SK-N-SH (cell line): ENCODE results near the gene ARPC4. TPM values are rescaled to one million over a fixed set of nuclear protein-coding genes. Genes with fewer than 3 reads are reported as not detected.

Experiments
- CTCF ChIA-PET: fragments of 300-600, 350-600 bp; formaldehyde crosslinking; extraction: SDS; loops from one replicate; lab custom pipeline; 2021; lab: Yijun Ruan, JAX
- POLR2A ChIA-PET: fragments of 350-600 bp; sonication (Branson Sonifier 250); formaldehyde crosslinking; extraction: SDS; loops from one replicate; lab custom pipeline; 2020; ENCODE audit warnings: antibody characterized with exemption, inconsistent platforms; lab: Yijun Ruan, JAX
- DNase-seq: peaks from one replicate; pipeline ENCODE4 v3.0.0; 2012
- H2AFZ ChIP-seq: fragments of 200-600 bp; sonication (generic); 2 replicates; pipeline ENCODE4 v1.8.1; 2016; ENCODE audit warnings: antibody characterized with exemption, mild to moderate bottlenecking, low read depth
- H3F3A ChIP-seq: fragments of 200-600 bp; sonication (generic); replicated peaks from 2 replicates; pipeline ENCODE3; 2016; ENCODE audit warnings: antibody characterized with exemption, mild to moderate bottlenecking; ENCODE audit not compliant: insufficient read depth
- H3K27ac ChIP-seq, 2 experiments: fragments of 200-500 bp in 1 of 2; fragments of 200-600 bp in 1 of 2; sonication (Bioruptor generic) in 1 of 2; sonication (generic), shearing (Covaris generic) in 1 of 2; 2 replicates each; pipeline versions ENCODE4 v1.5.1 to v1.6.1; 2014 to 2016; ENCODE audit warnings: low read depth in 2 of 2, inconsistent platforms in 1 of 2, low read length in 1 of 2, mild to moderate bottlenecking in 1 of 2, mixed read lengths in 1 of 2
- H3K27me3 ChIP-seq: fragments of 200-600 bp; sonication (generic), shearing (Covaris generic); 2 replicates; pipeline ENCODE4 v1.6.1; 2016; ENCODE audit warnings: mixed run types; ENCODE audit not compliant: insufficient read depth
- H3K36me3 ChIP-seq, 2 experiments: fragments of 200-500 bp in 1 of 2; fragments of 200-600 bp in 1 of 2; sonication (Bioruptor generic) in 1 of 2; sonication (generic) in 1 of 2; replicated peaks in 1 of 2; 2 replicates each; pipeline versions ENCODE3 to v1.5.1; 2014 to 2016; ENCODE audit warnings: low read length in 1 of 2, mild to moderate bottlenecking in 1 of 2; ENCODE audit not compliant: insufficient read depth in 2 of 2, control insufficient read depth in 1 of 2
- H3K4me1 ChIP-seq, 2 experiments: fragments of 200-500 bp in 1 of 2; fragments of 200-600 bp in 1 of 2; sonication (Bioruptor generic) in 1 of 2; sonication (generic), shearing (Covaris generic) in 1 of 2; 2 replicates each; pipeline versions ENCODE4 v1.5.1 to v1.6.1; 2014 to 2016; ENCODE audit warnings: low read depth in 1 of 2, low read length in 1 of 2, mixed run types in 1 of 2; ENCODE audit not compliant: insufficient read depth in 2 of 2, control insufficient read depth in 1 of 2
- H3K4me2 ChIP-seq: fragments of 200-600 bp; sonication (generic), shearing (Covaris generic); 2 replicates; pipeline ENCODE4 v1.6.1; 2017; ENCODE audit warnings: mixed run types
- H3K4me3 ChIP-seq, 2 experiments: fragments of 200-500 bp in 1 of 2; fragments of 200-600 bp in 1 of 2; sonication (Bioruptor generic) in 1 of 2; sonication (generic), shearing (Covaris generic) in 1 of 2; 2 replicates each; pipeline versions ENCODE4 v1.5.1 to v1.8.1; 2014 to 2016; ENCODE audit warnings: low read depth in 2 of 2, inconsistent platforms in 1 of 2, low read length in 1 of 2, mild to moderate bottlenecking in 1 of 2, mixed read lengths in 1 of 2, moderate library complexity in 1 of 2
- H3K79me2 ChIP-seq: fragments of 200-600 bp; sonication (generic); 2 replicates; pipeline ENCODE4 v1.8.1; 2017; ENCODE audit warnings: mild to moderate bottlenecking; ENCODE audit not compliant: insufficient read depth
- H3K9ac ChIP-seq: fragments of 200-600 bp; sonication (generic); 2 replicates; pipeline ENCODE4 v1.6.1; 2017; ENCODE audit warnings: mixed run types
- H3K9me2 ChIP-seq: fragments of 200-600 bp; sonication (generic); 2 replicates; pipeline ENCODE4 v1.6.1; 2017; ENCODE audit warnings: mixed run types
- H3K9me3 ChIP-seq: fragments of 200-600 bp; sonication (generic); 2 replicates; pipeline ENCODE4 v1.6.1; 2017; ENCODE audit warnings: mixed run types, mild to moderate bottlenecking, moderate library complexity
- H4K20me1 ChIP-seq: fragments of 200-600 bp; sonication (generic); 2 replicates; pipeline ENCODE4 v1.6.1; 2017; ENCODE audit warnings: mild to moderate bottlenecking, mixed run types; ENCODE audit not compliant: insufficient read depth
- CHD2 ChIP-seq: fragments of 150-350 bp; IDR thresholded peaks from 2 replicates; pipeline ENCODE4 v1.6.1; 2018; ENCODE audit warnings: low read length; ENCODE audit not compliant: partially characterized antibody
- CTCF ChIP-seq: fragments of 200-600 bp; sonication (generic); IDR thresholded peaks from 2 replicates; pipeline ENCODE4 v1.6.1; 2017; ENCODE audit warnings: antibody characterized with exemption, mild to moderate bottlenecking, moderate library complexity
- ELF1 ChIP-seq: IDR thresholded peaks from 2 replicates; pipeline ENCODE4 v1.4.0; 2012
- EP300 ChIP-seq, 2 experiments: IDR thresholded peaks; 2 replicates each; pipeline versions ENCODE4 v1.4.0 to v1.6.1; 2012; ENCODE audit warnings: borderline replicate concordance in 1 of 2, low read depth in 1 of 2, low read length in 1 of 2
- FOSL2 ChIP-seq: IDR thresholded peaks from 2 replicates; pipeline ENCODE4 v1.4.0; 2012; ENCODE audit warnings: low read depth, mild to moderate bottlenecking, moderate library complexity, borderline replicate concordance
- FOXJ3 ChIP-seq: sonication (generic); formaldehyde crosslinking; IDR thresholded peaks from 2 replicates; pipeline ENCODE4 v1.5.1; 2020; ENCODE audit warnings: mild to moderate bottlenecking, missing genetic modification reagents
- GABPA ChIP-seq: IDR thresholded peaks from 2 replicates; pipeline ENCODE4 v1.4.0; 2012; ENCODE audit warnings: low read depth, mild to moderate bottlenecking
- GATA2 ChIP-seq: sonication (generic); formaldehyde crosslinking; IDR thresholded peaks from 2 replicates; pipeline ENCODE4 v1.5.0; 2020; ENCODE audit warnings: mild to moderate bottlenecking, missing genetic modification reagents
- IRF3 ChIP-seq: fragments of 150-350 bp; IDR thresholded peaks from 2 replicates; pipeline ENCODE4 v1.6.1; 2016; ENCODE audit warnings: mild to moderate bottlenecking, low read depth, low read length
- MAX ChIP-seq: IDR thresholded peaks from 2 replicates; pipeline ENCODE4 v1.4.0; 2012; ENCODE audit warnings: low read depth
- MEF2A ChIP-seq: IDR thresholded peaks from 2 replicates; pipeline ENCODE4 v1.4.0; 2012; ENCODE audit warnings: low read depth, borderline replicate concordance
- MXI1 ChIP-seq: IDR thresholded peaks from 2 replicates; pipeline ENCODE4 v1.6.1; 2012; ENCODE audit warnings: mild to moderate bottlenecking, low read depth, low read length, improper control_type of control experiment
- NFIC ChIP-seq: IDR thresholded peaks from 2 replicates; pipeline ENCODE4 v1.4.0; 2012; ENCODE audit warnings: borderline replicate concordance
- NRF1 ChIP-seq: IDR thresholded peaks from 2 replicates; pipeline ENCODE4 v1.6.1; 2012; ENCODE audit warnings: low read depth, mild to moderate bottlenecking, low read length
- POLR2AphosphoS5 ChIP-seq: IDR thresholded peaks from 2 replicates; pipeline ENCODE4 v1.6.1; 2012; ENCODE audit warnings: low read depth, low read length
- RCOR1 ChIP-seq: fragments of 150-350 bp; IDR thresholded peaks from 2 replicates; pipeline ENCODE4 v1.6.1; 2017; ENCODE audit warnings: antibody characterized with exemption, low read length
- RFX5 ChIP-seq: IDR thresholded peaks from 2 replicates; pipeline ENCODE4 v1.6.1; 2012; ENCODE audit warnings: mild to moderate bottlenecking, improper control_type of control experiment, low read length
- SMC3 ChIP-seq: IDR thresholded peaks from 2 replicates; pipeline ENCODE4 v1.6.1; 2012; ENCODE audit warnings: low read depth, low read length, improper control_type of control experiment
- TAF1 ChIP-seq: IDR thresholded peaks from 2 replicates; pipeline ENCODE4 v1.6.1; 2012; ENCODE audit warnings: low read depth, mild to moderate bottlenecking, low read length, moderate library complexity, borderline replicate concordance
- TEAD4 ChIP-seq: IDR thresholded peaks from 2 replicates; pipeline ENCODE4 v1.4.0; 2012; ENCODE audit warnings: mild to moderate bottlenecking, borderline replicate concordance; ENCODE audit not compliant: insufficient read depth
- YY1 ChIP-seq: IDR thresholded peaks from 2 replicates; pipeline ENCODE4 v1.4.0; 2012; ENCODE audit warnings: low read depth, mild to moderate bottlenecking
- ZBTB33 ChIP-seq: IDR thresholded peaks from 2 replicates; pipeline ENCODE4 v1.4.0; 2012; ENCODE audit warnings: low read depth, borderline replicate concordance
- WGBS: methylation state at CpG from one replicate; pipeline ENCODE4 v1.1.6; 2017; ENCODE audit warnings: low lambda C conversion rate; 5-methylcytosine and 5-hydroxymethylcytosine counted together
- polyA plus RNA-seq, 3 experiments: library from polyadenylated mRNA; depleted of rRNA; stranded (reverse); fragments of >200 nt; gene quantifications; 2 replicates each; pipeline ENCODE4 v1.2.3, GENCODE V29; 2012

ARPC4 gene
- polyA plus RNA-seq, 1 of the 3 experiments (the other 2 are of a cell fraction) = 233 TPM

- POLR2A ChIA-PET = interaction anchor here (1.1 to 3.3 kb wide), 5 partner anchors 12 to 354 kb away, joined by 3 to 22 read pairs (median 4); partner anchors contain the start of genes BRPF1 and CAMK1
- peak overlapping the region; percentile 97 for H3K4me2 ChIP-seq
- H3K27me3 ChIP-seq = no peaks in the 10 kb centered on the region
- H3F3A ChIP-seq = peaks cover 28% of the 10 kb centered on the region
- H3K9ac ChIP-seq = peak overlapping the region; percentile 74
- H3K79me2 ChIP-seq = peaks cover 31% of the 10 kb centered on the region
- peak overlapping the region; percentile 79 to 99 for H3K4me3 ChIP-seq
- peak overlapping the region; percentile 85; the same call in 1 of the 2 replicates for H2AFZ ChIP-seq
- peaks cover 17 to 20% of the 10 kb centered on the region in 2 experiments for H3K4me1 ChIP-seq
- H3K36me3 ChIP-seq = peaks cover 33 to 39% of the 10 kb centered on the region in 2 experiments
- peak overlapping the region; percentile 93 to 99 for H3K27ac ChIP-seq
- no peaks in the 10 kb centered on the region for H4K20me1 ChIP-seq
- no peaks in the 10 kb centered on the region for H3K9me3 ChIP-seq
- DNase-seq = no peak
- TF ChIP-seq MAX = no peak
- no peak for TF ChIP-seq FOXJ3
- no peak for TF ChIP-seq NFIC
- no peak for TF ChIP-seq IRF3
- TF ChIP-seq POLR2AphosphoS5 = no peak
- no peak for TF ChIP-seq RFX5
- no peak for TF ChIP-seq CHD2
- no peak for TF ChIP-seq MEF2A
- TF ChIP-seq GABPA = no peak
- no peaks in the 10 kb centered on the region for H3K9me2 ChIP-seq
- 24% methylated on average over 15 of the region's 17 CpGs for WGBS
- CTCF ChIA-PET = interaction anchor here (0.9 kb wide), 1 partner anchor 195 kb away, joined by 4 read pairs; no protein-coding TSS in a partner anchor
These were observed 42.1 kb upstream of the ARPC4 start for GRCh38 chr3:9750556-9751411.

GRCh38 chr3:9754678-9755077 lies 38.2 kb upstream of the ARPC4 start:
- Histone ChIP-seq H3K9ac (no peak overlapping the region), H4K20me1 (no peaks in the 10 kb centered on the region), H3F3A (no peaks in the 10 kb centered on the region), H3K4me2 (no peak overlapping the region), H3K27ac (no peak overlapping the region), H3K4me1 (peaks cover 0 to 12% of the 10 kb centered on the region in 2 experiments; a peak in 1 of 4 replicates), H3K79me2 (peaks cover 23% of the 10 kb centered on the region), H3K27me3 (no peaks in the 10 kb centered on the region), H3K9me3 (no peaks in the 10 kb centered on the region), H3K9me2 (no peaks in the 10 kb centered on the region), H3K4me3 (no peak overlapping the region), H2AFZ (no peak overlapping the region), H3K36me3 (peaks cover 29 to 34% of the 10 kb centered on the region in 2 experiments)
- CTCF ChIA-PET = no interaction called here
- WGBS = 88% methylated on average over 4 of the region's 8 CpGs
- POLR2A ChIA-PET = no interaction called here
- no peak for DNase-seq
- TF ChIP-seq TAF1 = no peak
- no peak for TF ChIP-seq SMC3
- TF ChIP-seq TEAD4 = no peak
- TF ChIP-seq GATA2 (CRISPR knock-in tag) = no peak
- TF ChIP-seq EP300 (IDR thresholded peaks at IDR 0.05; ENCODE audit: borderline replicate concordance in 1 of 2, low read depth in 1 of 2, low read length in 1 of 2) = no peak
- TF ChIP-seq POLR2AphosphoS5 = no peak
- TF ChIP-seq GABPA = no peak
- no peak for TF ChIP-seq RCOR1
- no peak for TF ChIP-seq CTCF
- TF ChIP-seq ZBTB33 = no peak
- TF ChIP-seq NRF1 = no peak
- TF ChIP-seq NFIC = no peak
- TF ChIP-seq ELF1 = no peak
- no peak for TF ChIP-seq MXI1
- no peak for TF ChIP-seq FOSL2
- no peak for TF ChIP-seq YY1
